Measurements from ENCODE around the gene TUBGCP3. TPM values are rescaled to one million over a fixed set of nuclear protein-coding genes. Genes with fewer than 3 reads are reported as not detected.

The TUBGCP3 gene
- total RNA-seq, 1 experiment from 2014 or later = 51.4 TPM

DNA sequence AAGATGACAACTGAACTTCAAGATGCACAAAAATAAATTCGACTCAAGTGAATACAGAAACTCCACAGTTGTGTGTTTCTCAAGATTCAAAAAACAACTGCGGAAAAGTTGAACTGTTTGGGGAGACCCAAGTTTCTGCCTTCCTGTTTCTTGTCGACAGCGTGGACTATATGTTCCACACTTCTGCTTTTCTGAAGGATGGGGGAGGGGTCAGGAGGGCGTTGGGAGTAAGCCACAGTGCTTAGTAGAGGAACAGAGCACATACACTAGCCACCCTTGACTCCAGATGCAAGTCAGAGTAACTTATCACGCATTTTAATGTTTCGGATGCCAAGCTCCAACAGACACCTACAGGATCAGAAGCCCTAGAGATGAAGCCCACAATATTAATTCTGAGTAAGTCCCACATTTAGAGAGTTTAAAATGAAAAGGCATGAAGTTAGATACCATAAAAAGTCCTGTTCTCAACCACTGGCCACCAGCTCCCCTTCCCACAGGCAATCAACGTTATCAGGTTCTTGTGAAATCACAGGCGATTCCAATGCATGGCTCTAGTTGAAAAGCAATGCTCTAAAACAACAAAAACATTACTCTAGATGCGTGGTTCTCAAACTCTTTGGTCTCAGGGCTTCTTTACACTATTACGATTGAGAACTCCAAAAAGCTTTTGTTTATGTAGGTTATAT is 4.2 kb downstream of the TUBGCP3 start:
- Histone ChIP-seq H3K9me2 (ENCODE audit: insufficient read depth) (no peaks in the 10 kb centered on the region), H3K4me1 (ENCODE audit: control insufficient read depth in 1 of 2, insufficient read depth in 2 of 2, low read length in 2 of 2) (peaks cover 11 to 17% of the 10 kb centered on the region in 2 experiments), H3K4me3 (replicated peaks in 1 of 2; ENCODE audit: low read depth in 1 of 2, low read length in 2 of 2) (no peak overlapping the region), H2AFZ (ENCODE audit: low read depth, low read length, poor library complexity, severe bottlenecking) (no peak overlapping the region), H3K36me3 (ENCODE audit: control insufficient read depth in 1 of 2, insufficient read depth in 2 of 2, low read length in 2 of 2) (no peaks in the 10 kb centered on the region), H3K27ac (ENCODE audit: low read depth, low read length) (no peak overlapping the region), H3K79me2 (ENCODE audit: insufficient read depth, low read length) (peaks cover 92% of the 10 kb centered on the region), H3K27me3 (ENCODE audit: insufficient read depth, low read length) (no peaks in the 10 kb centered on the region), H3K9me3 (ENCODE audit: control insufficient read depth in 1 of 2, insufficient read depth in 1 of 2, low read depth in 1 of 2, low read length in 2 of 2) (no peaks in the 10 kb centered on the region), H3K4me2 (ENCODE audit: low read length) (no peak overlapping the region), H4K20me1 (ENCODE audit: insufficient read depth) (no peaks in the 10 kb centered on the region), H3K9ac (ENCODE audit: low read length) (no peak overlapping the region)
- intact Hi-C loops (cut with micrococcal nuclease) = no loop called here
- no peak for TF ChIP-seq EZH2phosphoT487 (IDR thresholded peaks at IDR 0.05; ENCODE audit: borderline replicate concordance)
- ChIA-PET CTCF (no interaction called here), POLR2A (no interaction called here), RAD21 (ENCODE audit: low non-redundant PET in 1 of 2, low total read pairs in 2 of 2, uncharacterized antibody in 2 of 2, unreplicated experiment in 2 of 2) (no interaction called here)
- DNase-seq (ENCODE audit: low read depth, low spot score) (no peak), ATAC-seq (no peak)
- BruUV-seq (replicated peaks) = no TSS peak

- ChIA-PET CTCF (no interaction called here), RAD21 (ENCODE audit: low non-redundant PET in 1 of 2, low total read pairs in 2 of 2, uncharacterized antibody in 2 of 2, unreplicated experiment in 2 of 2) (no interaction called here), POLR2A (no interaction called here)
- Histone ChIP-seq H3K27ac (ENCODE audit: low read depth, low read length) (no peak overlapping the region), H3K36me3 (ENCODE audit: control insufficient read depth in 1 of 2, insufficient read depth in 2 of 2, low read length in 2 of 2) (no peaks in the 10 kb centered on the region), H3K4me2 (ENCODE audit: low read length) (no peak overlapping the region), H3K9ac (ENCODE audit: low read length) (no peak overlapping the region), H3K79me2 (ENCODE audit: insufficient read depth, low read length) (peaks cover 98% of the 10 kb centered on the region), H3K4me1 (ENCODE audit: control insufficient read depth in 1 of 2, insufficient read depth in 2 of 2, low read length in 2 of 2) (peaks cover 6 to 11% of the 10 kb centered on the region in 2 experiments; a peak in 3 of 4 replicates), H3K27me3 (ENCODE audit: insufficient read depth, low read length) (no peaks in the 10 kb centered on the region), H4K20me1 (ENCODE audit: insufficient read depth) (peaks cover 2% of the 10 kb centered on the region; the same call in 1 of the 2 replicates), H3K9me2 (ENCODE audit: insufficient read depth) (no peaks in the 10 kb centered on the region), H3K4me3 (replicated peaks in 1 of 2; ENCODE audit: low read depth in 1 of 2, low read length in 2 of 2) (no peak overlapping the region), H2AFZ (ENCODE audit: low read depth, low read length, poor library complexity, severe bottlenecking) (no peak overlapping the region), H3K9me3 (ENCODE audit: control insufficient read depth in 1 of 2, insufficient read depth in 1 of 2, low read depth in 1 of 2, low read length in 2 of 2) (no peaks in the 10 kb centered on the region)
- intact Hi-C loops (cut with micrococcal nuclease) = no loop called here
- no peak for DNase-seq (ENCODE audit: low read depth, low spot score)
- ATAC-seq = no peak
- BruUV-seq (replicated peaks) = no TSS peak
- TF ChIP-seq SRF (IDR thresholded peaks at IDR 0.05; ENCODE audit: low read depth) (no peak), ZFX (IDR thresholded peaks at IDR 0.05) (no peak), MAX (IDR thresholded peaks at IDR 0.05) (no peak), ZNF274 (IDR thresholded peaks at IDR 0.05; ENCODE audit: low read depth, low read length) (no peak), CBX3 (IDR thresholded peaks at IDR 0.05; ENCODE audit: low read depth) (no peak), REST (IDR thresholded peaks at IDR 0.05; ENCODE audit: low read depth) (no peak), CEBPB (IDR thresholded peaks at IDR 0.05; ENCODE audit: low read depth) (no peak), POLR2AphosphoS5 (IDR thresholded peaks at IDR 0.05; ENCODE audit: low read depth, low read length) (no peak), EZH2 (IDR thresholded peaks at IDR 0.05) (no peak)
- TF ChIP-seq, protein P1, sequence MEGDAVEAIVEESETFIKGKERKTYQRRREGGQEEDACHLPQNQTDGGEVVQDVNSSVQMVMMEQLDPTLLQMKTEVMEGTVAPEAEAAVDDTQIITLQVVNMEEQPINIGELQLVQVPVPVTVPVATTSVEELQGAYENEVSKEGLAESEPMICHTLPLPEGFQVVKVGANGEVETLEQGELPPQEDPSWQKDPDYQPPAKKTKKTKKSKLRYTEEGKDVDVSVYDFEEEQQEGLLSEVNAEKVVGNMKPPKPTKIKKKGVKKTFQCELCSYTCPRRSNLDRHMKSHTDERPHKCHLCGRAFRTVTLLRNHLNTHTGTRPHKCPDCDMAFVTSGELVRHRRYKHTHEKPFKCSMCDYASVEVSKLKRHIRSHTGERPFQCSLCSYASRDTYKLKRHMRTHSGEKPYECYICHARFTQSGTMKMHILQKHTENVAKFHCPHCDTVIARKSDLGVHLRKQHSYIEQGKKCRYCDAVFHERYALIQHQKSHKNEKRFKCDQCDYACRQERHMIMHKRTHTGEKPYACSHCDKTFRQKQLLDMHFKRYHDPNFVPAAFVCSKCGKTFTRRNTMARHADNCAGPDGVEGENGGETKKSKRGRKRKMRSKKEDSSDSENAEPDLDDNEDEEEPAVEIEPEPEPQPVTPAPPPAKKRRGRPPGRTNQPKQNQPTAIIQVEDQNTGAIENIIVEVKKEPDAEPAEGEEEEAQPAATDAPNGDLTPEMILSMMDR (IDR thresholded peaks at IDR 0.05 in 2 of 3, conservative IDR thresholded peaks at IDR 0.05 in 1 of 3; ENCODE audit: borderline replicate concordance in 1 of 3, insufficient read depth in 1 of 3, low read depth in 2 of 3, low read length in 2 of 3) = no peak
- TF ChIP-seq, protein P2, sequence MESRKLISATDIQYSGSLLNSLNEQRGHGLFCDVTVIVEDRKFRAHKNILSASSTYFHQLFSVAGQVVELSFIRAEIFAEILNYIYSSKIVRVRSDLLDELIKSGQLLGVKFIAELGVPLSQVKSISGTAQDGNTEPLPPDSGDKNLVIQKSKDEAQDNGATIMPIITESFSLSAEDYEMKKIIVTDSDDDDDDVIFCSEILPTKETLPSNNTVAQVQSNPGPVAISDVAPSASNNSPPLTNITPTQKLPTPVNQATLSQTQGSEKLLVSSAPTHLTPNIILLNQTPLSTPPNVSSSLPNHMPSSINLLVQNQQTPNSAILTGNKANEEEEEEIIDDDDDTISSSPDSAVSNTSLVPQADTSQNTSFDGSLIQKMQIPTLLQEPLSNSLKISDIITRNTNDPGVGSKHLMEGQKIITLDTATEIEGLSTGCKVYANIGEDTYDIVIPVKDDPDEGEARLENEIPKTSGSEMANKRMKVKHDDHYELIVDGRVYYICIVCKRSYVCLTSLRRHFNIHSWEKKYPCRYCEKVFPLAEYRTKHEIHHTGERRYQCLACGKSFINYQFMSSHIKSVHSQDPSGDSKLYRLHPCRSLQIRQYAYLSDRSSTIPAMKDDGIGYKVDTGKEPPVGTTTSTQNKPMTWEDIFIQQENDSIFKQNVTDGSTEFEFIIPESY (IDR thresholded peaks at IDR 0.05; ENCODE audit: extremely low read depth, insufficient replicate concordance, low read length) = no peak
Measured at GRCh38 chr13:112582263-112582662, 5.7 kb downstream of the TUBGCP3 start.

All from HCT116 (cell line).